Measurements from ENCODE around the gene DNAH11.

DNA sequence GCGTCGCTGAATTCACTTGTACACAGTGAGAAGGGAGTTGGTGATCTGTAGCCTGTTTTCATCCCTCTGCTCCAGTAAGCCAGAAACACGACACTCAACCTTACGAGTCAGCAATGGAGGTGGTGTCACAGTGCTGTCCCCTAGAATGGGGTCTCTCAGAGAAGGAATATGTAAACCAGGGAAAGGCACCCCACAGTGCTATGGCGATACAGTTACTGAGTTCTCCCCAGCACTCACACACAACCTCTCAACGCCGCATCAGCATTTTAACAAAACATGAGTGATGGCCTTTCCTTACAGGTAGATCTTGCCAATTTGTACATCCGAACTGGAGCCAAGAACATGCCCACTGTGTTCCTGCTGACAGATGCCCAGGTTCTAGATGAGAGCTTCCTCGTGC is 206.5 kb downstream of the DNAH11 start:
- TF ChIP-seq, protein P1, sequence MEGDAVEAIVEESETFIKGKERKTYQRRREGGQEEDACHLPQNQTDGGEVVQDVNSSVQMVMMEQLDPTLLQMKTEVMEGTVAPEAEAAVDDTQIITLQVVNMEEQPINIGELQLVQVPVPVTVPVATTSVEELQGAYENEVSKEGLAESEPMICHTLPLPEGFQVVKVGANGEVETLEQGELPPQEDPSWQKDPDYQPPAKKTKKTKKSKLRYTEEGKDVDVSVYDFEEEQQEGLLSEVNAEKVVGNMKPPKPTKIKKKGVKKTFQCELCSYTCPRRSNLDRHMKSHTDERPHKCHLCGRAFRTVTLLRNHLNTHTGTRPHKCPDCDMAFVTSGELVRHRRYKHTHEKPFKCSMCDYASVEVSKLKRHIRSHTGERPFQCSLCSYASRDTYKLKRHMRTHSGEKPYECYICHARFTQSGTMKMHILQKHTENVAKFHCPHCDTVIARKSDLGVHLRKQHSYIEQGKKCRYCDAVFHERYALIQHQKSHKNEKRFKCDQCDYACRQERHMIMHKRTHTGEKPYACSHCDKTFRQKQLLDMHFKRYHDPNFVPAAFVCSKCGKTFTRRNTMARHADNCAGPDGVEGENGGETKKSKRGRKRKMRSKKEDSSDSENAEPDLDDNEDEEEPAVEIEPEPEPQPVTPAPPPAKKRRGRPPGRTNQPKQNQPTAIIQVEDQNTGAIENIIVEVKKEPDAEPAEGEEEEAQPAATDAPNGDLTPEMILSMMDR (IDR thresholded peaks at IDR 0.05): no peak
- TF ChIP-seq POLR2A (IDR thresholded peaks at IDR 0.05): no peak

Measured in testis (tissue), 2 donors.